Measurements from ENCODE around the gene IL17RA. TPM values are rescaled to one million over a fixed set of nuclear protein-coding genes. Genes with fewer than 3 reads are reported as not detected.
A peak's percentile ranks its signal among the peaks of the same experiment; 100 is the strongest.

IL17RA gene
- total RNA-seq, 2 donors from 2014 or later, result 16.1 to 17.4 TPM

DNA sequence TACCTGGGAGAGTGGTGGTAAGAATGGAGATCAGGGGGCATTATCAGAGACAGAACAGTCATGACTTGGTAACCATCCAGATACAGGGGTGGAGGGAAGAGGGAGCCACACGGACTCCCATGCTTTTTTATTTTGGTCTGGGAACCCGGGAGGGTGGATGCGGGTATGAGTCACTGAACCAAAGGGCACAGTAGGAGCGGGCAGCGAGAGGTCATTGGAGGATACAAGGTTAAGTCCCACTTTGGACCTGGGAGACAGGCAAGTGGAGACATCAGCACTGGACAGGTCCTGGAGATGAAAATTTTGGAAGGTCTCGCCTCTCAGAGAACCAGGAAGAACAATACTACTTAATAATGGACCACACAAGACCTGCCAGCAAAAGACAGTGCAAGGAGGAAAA, 67.5 kb downstream of the IL17RA start:
- Histone ChIP-seq H3K4me1 (replicated peaks) (no peaks in the 10 kb centered on the region), H3K9me3 (no peaks in the 10 kb centered on the region)
- intact Hi-C loops (cut with DNase I), result no loop called here

GRCh38 chr22:17152971-17153370, 68.2 kb downstream of the IL17RA start:
- Histone ChIP-seq H3K27ac (no peak overlapping the region), H3K4me1 (replicated peaks) (no peaks in the 10 kb centered on the region), H3K36me3 (no peaks in the 10 kb centered on the region), H3K9me3 (no peaks in the 10 kb centered on the region), H3K27me3 (replicated peaks; ENCODE audit: insufficient read depth) (no peaks in the 10 kb centered on the region), H3K4me3 (no peak overlapping the region)
- TF ChIP-seq CTCF (IDR thresholded peaks at IDR 0.05) (no peak), POLR2A (IDR thresholded peaks at IDR 0.05) (no peak), POLR2AphosphoS5 (IDR thresholded peaks at IDR 0.05) (peak; percentile 82)
- 33% methylated on average over 3 of the region's 3 CpGs for WGBS
- intact Hi-C loops (cut with DNase I), result no loop called here
- peak; percentile 71 for DNase-seq (ENCODE audit: low spot score)

More for the DNA sequence above, 67.5 kb downstream of the IL17RA start:
- Histone ChIP-seq H3K36me3 (no peaks in the 10 kb centered on the region), H3K4me3 (no peak overlapping the region), H3K27me3 (replicated peaks; ENCODE audit: insufficient read depth) (no peaks in the 10 kb centered on the region), H3K27ac (no peak overlapping the region)
- TF ChIP-seq POLR2A (IDR thresholded peaks at IDR 0.05) (no peak), POLR2AphosphoS5 (IDR thresholded peaks at IDR 0.05) (no peak), CTCF (IDR thresholded peaks at IDR 0.05) (no peak)
- DNase-seq (ENCODE audit: low spot score), result no peak
- WGBS, result 80% methylated on average over 6 of the region's 6 CpGs

DNA sequence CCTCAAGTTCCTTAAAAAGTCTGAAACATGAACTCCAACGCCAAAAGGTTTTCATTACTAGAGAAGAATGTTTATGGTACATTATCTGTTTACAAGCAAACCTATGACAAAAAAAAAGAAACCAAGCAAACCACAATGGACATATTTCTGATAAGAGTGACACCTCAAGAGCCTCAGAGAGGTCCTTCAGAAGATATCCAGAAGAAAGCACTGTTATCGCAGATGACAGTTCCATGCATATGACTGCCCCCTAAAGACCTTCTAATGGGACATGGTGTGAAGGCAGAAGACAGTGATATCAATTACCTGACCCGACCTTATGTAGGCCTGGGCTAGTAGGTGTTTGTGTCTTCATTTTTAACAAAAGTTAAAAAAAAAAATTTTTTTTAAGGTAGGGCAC, 71.1 kb downstream of the IL17RA start:
- Histone ChIP-seq H3K36me3 (no peaks in the 10 kb centered on the region), H3K4me1 (replicated peaks) (no peaks in the 10 kb centered on the region), H3K9me3 (no peaks in the 10 kb centered on the region), H3K27me3 (replicated peaks; ENCODE audit: insufficient read depth) (no peaks in the 10 kb centered on the region), H3K27ac (no peak overlapping the region), H3K4me3 (no peak overlapping the region)
- 77% methylated on average over 3 of the region's 3 CpGs for WGBS
- intact Hi-C loops (cut with DNase I), result no loop called here
- TF ChIP-seq POLR2A (IDR thresholded peaks at IDR 0.05), result no peak
- TF ChIP-seq CTCF (IDR thresholded peaks at IDR 0.05), result no peak
- no peak for TF ChIP-seq POLR2AphosphoS5 (IDR thresholded peaks at IDR 0.05)
- no peak for DNase-seq (ENCODE audit: low spot score)

DNA sequence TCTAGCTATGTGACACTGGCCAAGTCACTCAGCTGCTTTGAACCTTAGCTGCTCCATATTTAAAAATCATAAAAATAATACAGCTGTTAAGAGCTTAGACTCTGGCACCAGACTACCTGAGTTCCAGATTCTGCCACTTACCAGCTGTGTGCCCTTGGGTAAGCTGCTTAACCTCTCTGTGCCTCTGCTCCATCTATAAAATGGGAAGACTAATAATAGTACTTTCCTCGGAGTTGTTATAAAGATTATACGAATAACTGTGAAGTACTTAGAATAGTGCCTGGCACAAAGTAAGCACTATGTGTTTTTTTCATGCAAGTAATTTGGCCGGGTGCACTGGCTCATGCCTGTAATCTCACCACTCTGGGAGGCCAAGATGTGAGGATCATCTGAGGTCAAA, 72.9 kb downstream of the IL17RA start:
- H3K4me3 ChIP-seq, result no peak overlapping the region
- WGBS, result 89% methylated on average over 3 of the region's 3 CpGs
- intact Hi-C loops (cut with DNase I), result no loop called here
- no peaks in the 10 kb centered on the region for H3K36me3 ChIP-seq
- no peaks in the 10 kb centered on the region for H3K27me3 ChIP-seq (replicated peaks; ENCODE audit: insufficient read depth)
- H3K4me1 ChIP-seq (replicated peaks), result no peaks in the 10 kb centered on the region
- peak overlapping the region in 1 of 2 donors; percentile 80 for H3K27ac ChIP-seq
- DNase-seq (ENCODE audit: low spot score), result no peak
- H3K9me3 ChIP-seq, result no peaks in the 10 kb centered on the region
- TF ChIP-seq POLR2A (IDR thresholded peaks at IDR 0.05) (no peak), CTCF (IDR thresholded peaks at IDR 0.05) (no peak), POLR2AphosphoS5 (IDR thresholded peaks at IDR 0.05) (no peak)

- 41% methylated on average over 17 of the region's 17 CpGs for WGBS
- TF ChIP-seq POLR2AphosphoS5 (IDR thresholded peaks at IDR 0.05), result no peak
- no peak for TF ChIP-seq CTCF (IDR thresholded peaks at IDR 0.05)
- TF ChIP-seq POLR2A (IDR thresholded peaks at IDR 0.05), result no peak
- no peaks in the 10 kb centered on the region for H3K9me3 ChIP-seq
- H3K4me3 ChIP-seq, result peak overlapping the region; percentile 53 to 68
- no peak for DNase-seq (ENCODE audit: low spot score)
- intact Hi-C loops (cut with DNase I), result no loop called here
- no peaks in the 10 kb centered on the region for H3K36me3 ChIP-seq
- H3K27ac ChIP-seq, result peak overlapping the region; percentile 80 to 86
- no peaks in the 10 kb centered on the region for H3K4me1 ChIP-seq (replicated peaks)
- no peaks in the 10 kb centered on the region for H3K27me3 ChIP-seq (replicated peaks; ENCODE audit: insufficient read depth)
Measured at GRCh38 chr22:17158176-17158567, 73.4 kb downstream of the IL17RA start.

Measured in prostate gland (tissue), 2 donors.